ENCODE results near the gene MYBPC3.

Gene MYBPC3

GRCh38 chr11:47352556-47352955, at the start of gene MYBPC3:
Gene MYBPC3, minus strand, starts transcription at chr11:47352702. Its CDS starts 55 bp downstream, at chr11:47352647.
- no peak for FAIRE-seq

DNA sequence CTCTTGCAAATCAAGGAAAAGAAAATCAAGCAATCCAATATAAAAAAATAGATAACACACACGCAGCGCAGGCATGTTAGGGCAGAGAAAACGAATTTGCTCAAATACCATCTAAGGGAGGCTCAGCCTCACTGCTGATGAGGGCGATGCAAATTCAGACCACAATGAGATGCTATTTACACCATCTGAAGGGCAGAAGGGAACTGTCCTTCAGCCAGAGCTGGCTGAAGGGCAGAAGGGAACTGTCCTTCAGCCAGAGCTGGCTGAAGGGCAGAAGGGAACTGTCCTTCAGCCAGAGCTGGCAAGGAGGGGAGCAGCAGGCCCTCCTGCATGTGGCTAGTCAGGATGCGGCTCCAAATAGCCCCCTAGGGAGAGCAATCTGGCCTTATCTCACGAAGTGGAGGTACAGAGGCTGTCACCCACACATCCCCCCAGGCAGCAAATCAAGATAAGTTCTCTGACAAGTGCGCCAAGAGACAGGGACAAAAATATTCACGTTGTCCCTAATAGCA, 48.3 kb upstream of the MYBPC3 start:
- no peak for FAIRE-seq

- no peak for FAIRE-seq
Observed at GRCh38 chr11:47399860-47400767, 47.6 kb upstream of the MYBPC3 start.

DNA sequence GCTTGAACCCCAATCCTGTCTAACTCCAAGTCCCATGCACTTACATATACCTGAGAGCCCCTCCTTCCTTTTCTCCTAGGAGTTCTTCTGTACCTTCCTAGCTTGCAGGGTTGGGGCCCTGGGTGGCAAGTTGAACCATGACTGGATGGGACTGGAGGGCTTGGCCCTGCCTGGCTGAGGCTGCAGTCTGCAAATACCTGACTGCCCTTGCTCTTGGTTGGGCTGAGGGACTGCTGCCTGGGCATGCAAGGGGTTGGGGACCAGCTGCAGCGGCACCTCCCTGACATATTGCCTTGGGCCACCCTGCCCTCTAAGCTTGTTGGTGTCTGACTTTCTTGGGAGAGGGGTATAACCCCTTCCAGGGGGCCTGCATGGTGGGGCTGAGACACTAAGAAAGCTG, 46.0 kb upstream of the MYBPC3 start:
- FAIRE-seq, result no peak

DNA sequence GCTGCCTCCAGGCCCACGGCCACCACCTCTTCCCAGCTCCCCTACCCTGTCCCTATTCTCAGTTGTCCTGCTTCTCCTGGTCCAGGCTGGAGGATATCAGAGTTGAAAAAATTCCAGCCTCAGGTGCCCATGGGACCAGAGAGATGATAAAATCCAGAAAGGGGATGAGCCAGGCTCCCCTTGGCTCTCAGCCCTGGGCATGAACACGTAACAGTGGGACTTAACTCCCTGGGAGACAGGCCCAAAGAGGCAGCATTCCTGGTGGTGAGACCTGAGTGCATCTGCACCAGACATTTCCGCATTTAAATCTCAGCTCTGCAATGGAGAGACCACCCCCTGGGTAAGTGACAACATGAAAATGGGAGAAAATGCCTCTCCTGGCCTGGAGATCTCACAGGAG, 45.5 kb upstream of the MYBPC3 start:
- no peak for FAIRE-seq

- FAIRE-seq, result no peak
Observed at GRCh38 chr11:47396049-47396320, 43.5 kb upstream of the MYBPC3 start.

DNA sequence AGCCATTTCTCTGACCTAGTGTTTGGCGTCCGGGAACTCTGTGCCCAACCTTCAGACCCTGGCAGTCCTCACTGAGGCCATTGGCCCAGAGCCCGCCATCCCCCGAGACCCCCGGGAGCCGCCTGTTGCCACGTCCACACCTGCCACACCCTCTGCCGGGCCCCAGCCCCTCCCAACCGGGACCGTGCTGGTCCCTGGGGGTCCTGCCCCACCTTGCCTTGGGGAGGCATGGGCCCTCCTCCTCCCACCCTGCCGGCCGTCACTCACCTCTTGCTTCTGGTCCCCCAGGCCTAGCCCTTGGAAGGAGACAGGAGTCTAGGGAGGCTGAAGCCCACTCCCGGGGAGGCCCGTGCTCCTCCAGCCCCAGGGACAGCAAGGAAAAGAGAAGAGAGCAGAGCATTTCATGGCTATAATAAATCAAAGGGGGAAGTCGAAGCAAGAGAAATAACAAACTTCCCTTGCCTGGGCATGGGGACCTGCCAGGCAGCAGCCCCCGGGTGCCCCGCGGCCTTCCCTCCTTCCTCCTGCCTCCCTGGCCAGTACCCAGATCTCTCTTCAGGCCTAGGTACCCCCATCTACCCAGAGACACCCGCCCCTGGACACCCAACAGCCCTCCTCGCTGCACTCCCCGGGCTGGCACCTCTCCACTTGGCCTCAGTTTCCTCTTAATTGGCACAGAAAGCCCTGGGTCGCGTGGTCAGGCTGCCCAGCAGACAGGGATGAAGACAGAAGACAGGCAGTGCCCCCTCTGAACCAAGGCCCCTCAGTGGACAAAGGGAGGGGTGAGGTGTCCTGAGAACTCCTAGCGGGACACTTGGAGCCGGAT, 42.9 kb upstream of the MYBPC3 start:
- no peak for FAIRE-seq

DNA sequence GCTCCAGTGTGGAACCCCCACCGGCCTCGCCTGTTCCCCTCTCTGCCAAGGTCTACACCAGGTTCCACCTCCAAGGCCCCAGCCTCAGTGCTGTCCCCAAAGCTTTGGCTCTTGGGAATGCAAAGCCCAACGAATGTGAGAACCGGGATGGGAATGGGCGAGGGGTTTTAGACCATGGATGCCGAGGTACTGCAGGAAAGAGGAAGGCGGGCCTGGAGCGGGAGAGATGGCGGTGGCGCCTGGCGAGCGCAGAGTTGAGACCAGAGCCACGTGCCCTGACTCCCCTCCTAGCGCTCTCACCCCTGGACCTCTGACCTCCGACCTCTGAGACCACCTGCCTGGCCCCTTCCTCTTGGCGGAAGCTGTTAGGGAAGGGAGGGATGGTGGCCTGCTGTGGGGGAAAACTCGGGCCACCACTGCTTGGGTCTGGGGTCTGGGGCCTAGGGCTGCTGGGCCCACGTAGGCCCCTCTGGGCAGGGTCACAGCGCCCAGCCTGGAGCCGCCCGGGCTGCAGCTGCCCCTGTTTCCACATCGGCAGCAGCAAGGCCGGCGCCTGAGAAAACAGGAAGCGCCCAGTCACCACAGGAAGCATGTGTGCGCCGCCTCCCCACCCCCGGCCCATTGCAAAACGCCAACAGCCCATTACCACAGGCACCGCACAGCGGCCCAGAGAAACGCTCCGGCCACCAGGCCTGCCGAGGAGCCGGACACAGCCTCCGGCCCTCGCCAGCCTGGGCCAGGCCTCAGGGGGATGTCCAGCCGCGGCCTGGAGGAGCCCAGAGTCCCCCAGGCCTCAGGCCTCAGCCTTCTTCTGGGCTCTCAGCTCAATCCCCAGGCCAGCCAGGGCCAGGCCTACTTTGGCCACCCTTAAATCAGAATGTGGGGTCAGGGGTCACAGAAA, 42.1 kb upstream of the MYBPC3 start:
- no peak for FAIRE-seq

DNA sequence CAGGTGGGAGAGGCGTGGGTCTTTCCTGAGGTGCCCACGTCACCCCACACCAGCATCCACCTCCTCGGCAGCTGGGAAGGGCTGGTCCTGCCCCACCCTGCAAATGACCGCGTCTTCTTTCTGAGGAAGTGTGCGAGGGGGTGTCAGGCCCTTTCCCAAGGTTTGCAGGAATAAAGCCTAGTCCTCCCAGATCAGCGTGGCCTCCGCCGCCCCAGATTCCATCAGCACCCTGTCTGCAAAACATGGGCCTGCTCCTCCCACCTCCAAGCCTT, 41.5 kb upstream of the MYBPC3 start:
- no peak for FAIRE-seq

GRCh38 chr11:47393163-47394049, 40.9 kb upstream of the MYBPC3 start:
- FAIRE-seq, result no peak

- FAIRE-seq, result no peak
Observed at GRCh38 chr11:47392546-47393162, 40.2 kb upstream of the MYBPC3 start.

DNA sequence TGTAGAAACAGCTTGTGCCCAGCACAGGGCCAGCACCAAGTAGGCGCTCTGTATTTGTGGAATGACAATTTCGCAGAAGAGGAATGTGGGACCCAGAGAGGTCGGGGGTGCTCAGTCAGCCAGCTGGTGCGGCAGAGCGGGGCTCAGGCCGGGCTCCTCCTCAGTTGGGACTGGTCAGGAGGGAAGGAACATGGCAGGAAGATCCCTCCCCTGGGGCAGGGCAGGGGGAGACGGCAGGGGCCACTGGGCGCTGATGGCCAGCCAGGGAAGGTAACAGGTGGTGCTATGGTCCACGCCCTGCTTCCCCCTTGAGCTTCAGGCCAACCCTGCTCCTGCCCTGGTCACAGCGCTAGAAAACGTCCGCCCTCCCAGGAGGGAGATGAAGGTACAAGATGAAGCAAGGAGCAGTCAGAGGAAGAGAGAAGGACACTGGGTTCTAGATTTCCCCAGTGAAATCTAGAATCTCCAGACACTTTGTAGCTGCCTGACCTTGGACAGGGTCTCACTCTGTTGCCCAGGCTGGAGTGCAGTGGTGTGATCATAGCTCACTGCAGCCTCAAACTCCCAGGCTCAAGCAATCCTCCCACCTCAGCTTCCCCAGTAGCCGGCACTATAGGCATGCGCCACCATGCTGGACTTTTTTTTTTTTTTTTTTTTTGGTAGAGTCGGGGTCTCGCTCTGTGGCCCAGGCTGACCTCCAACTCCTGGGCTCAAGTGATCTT, 39.4 kb upstream of the MYBPC3 start:
- no peak for FAIRE-seq

GRCh38 chr11:47391077-47391583, 38.6 kb upstream of the MYBPC3 start:
- FAIRE-seq, result no peak

DNA sequence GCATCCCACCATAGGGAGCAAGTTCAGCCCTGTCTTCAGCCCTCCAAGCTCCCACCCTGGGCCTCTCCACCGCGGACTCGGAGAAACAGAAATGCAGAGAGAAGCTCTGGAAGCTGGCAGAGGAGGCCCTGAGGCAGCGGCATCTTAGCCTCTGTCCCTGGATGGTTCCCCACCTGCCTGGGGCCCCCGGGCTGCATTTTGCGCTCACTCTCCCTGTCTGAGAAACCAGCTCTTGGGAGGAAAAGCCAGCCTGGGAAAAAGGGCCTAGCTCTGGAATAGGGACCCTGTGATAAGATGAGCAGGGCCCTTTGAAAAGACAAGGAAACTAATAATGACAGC, 37.9 kb upstream of the MYBPC3 start:
- no peak for FAIRE-seq

DNA sequence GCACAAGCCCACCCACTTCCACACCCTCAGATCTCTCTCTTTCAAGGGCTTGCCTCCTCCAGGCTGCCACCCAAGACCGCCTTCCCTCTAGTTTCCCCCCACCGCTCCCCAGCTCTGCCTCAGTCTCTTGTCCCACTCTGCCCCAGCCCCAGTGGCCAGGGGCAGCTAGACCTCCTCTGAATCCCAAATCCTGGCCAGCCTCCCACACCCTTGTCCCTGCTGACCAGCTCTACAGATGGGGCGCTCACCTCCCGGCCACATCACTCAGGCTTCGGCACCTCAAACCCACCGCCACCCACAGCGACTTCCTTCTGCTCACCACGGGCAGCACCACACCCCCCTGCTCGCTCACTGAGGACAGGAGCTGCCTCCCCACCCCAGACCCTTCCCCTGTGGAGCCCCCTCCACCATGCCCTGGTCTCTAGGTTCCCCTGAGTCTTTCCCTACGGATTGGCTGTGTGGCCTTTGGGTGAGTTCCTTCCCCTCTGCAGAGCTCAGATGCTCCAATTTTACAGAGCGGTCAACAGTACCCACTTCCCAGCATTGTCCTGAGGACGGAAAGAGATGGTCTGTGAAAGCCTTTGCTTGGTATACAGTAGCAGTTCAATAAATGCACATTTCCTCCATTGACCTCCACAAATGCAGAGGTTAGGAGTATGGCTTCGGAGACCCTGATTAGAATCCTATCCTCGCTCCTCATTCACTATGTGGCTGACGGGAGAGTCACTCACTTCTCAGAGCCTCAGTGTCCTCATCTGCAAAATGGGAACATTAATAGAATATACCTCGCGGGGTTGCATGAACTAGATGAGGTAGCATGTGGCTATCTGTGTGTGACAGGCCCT, 37.3 kb upstream of the MYBPC3 start:
- no peak for FAIRE-seq

GRCh38 chr11:47388697-47389576, 36.4 kb upstream of the MYBPC3 start:
- no peak for FAIRE-seq

- no peak for FAIRE-seq
Observed at GRCh38 chr11:47387944-47388696, 35.6 kb upstream of the MYBPC3 start.

- no peak for FAIRE-seq
Observed at GRCh38 chr11:47384498-47384897, 32.0 kb upstream of the MYBPC3 start.

All from G401.6 (cell line).